Activated T-cell treated with anti-CD3 and anti-CD28 coated beads, Interleukin-2, amount 50 U/mL, for 24 hours (primary cell): ENCODE measurements around the gene COA5.
"Not testable (repeated sequence)": the region's sequence is repeated elsewhere in the genome, so short reads cannot be mapped to it uniquely, and the experiment has no call there.

Experiments used
- DNase-seq: peaks from one replicate; pipeline ENCODE4 v3.0.0-alpha.2; 2020
- H3K27ac Mint-ChIP-seq: 2 replicates; pipeline ENCODE4 v1.8.0; 2020; ENCODE audit warnings: mild to moderate bottlenecking, mixed read lengths
- H3K27me3 Mint-ChIP-seq: 2 replicates; pipeline ENCODE4 v1.8.0; 2020; ENCODE audit warnings: mixed read lengths
- H3K36me3 Mint-ChIP-seq: 2 replicates; pipeline ENCODE4 v1.8.0; 2020; ENCODE audit warnings: low read depth, mixed read lengths
- H3K4me1 Mint-ChIP-seq: 2 replicates; pipeline ENCODE4 v1.8.0; 2020; ENCODE audit warnings: low read depth, mixed read lengths
- H3K4me3 Mint-ChIP-seq: 2 replicates; pipeline ENCODE4 v1.8.0; 2020; ENCODE audit warnings: mild to moderate bottlenecking, moderate library complexity, mixed read lengths
- H3K9me3 Mint-ChIP-seq: 2 replicates; pipeline ENCODE4 v1.8.0; 2020; ENCODE audit warnings: mixed read lengths

The COA5 gene

GRCh38 chr2:98617149-98617548 lies 8.8 kb upstream of the COA5 start:
- no peak overlapping the region for H3K4me3 Mint-ChIP-seq
- H3K27ac Mint-ChIP-seq, result peak overlapping the region; percentile 83
- H3K27me3 Mint-ChIP-seq, result no peaks in the 10 kb centered on the region
- H3K9me3 Mint-ChIP-seq, result no peaks in the 10 kb centered on the region
- peaks cover 57% of the 10 kb centered on the region for H3K4me1 Mint-ChIP-seq
- peaks cover 91% of the 10 kb centered on the region for H3K36me3 Mint-ChIP-seq
- DNase-seq, result no peak

GRCh38 chr2:98615481-98615880 lies 7.2 kb upstream of the COA5 start:
- Mint-ChIP-seq H3K4me3 (no peak overlapping the region), H3K4me1 (peaks cover 61% of the 10 kb centered on the region), H3K27me3 (no peaks in the 10 kb centered on the region), H3K36me3 (peaks cover 91% of the 10 kb centered on the region), H3K27ac (peak overlapping the region; percentile 27), H3K9me3 (no peaks in the 10 kb centered on the region)
- no peak for DNase-seq

- peak overlapping the region; percentile 66 for H3K27ac Mint-ChIP-seq
- peaks cover 94% of the 10 kb centered on the region for H3K36me3 Mint-ChIP-seq
- no peaks in the 10 kb centered on the region for H3K27me3 Mint-ChIP-seq
- H3K4me1 Mint-ChIP-seq, result peaks cover 61% of the 10 kb centered on the region
- no peak for DNase-seq
- no peak overlapping the region for H3K4me3 Mint-ChIP-seq
- no peaks in the 10 kb centered on the region for H3K9me3 Mint-ChIP-seq
These were observed 5.9 kb upstream of the COA5 start for GRCh38 chr2:98614024-98614739.

GRCh38 chr2:98608962-98609604 lies 771 bp upstream of the COA5 start:
- peaks cover 85% of the 10 kb centered on the region for H3K36me3 Mint-ChIP-seq
- no peaks in the 10 kb centered on the region for H3K27me3 Mint-ChIP-seq
- H3K27ac Mint-ChIP-seq, result peak overlapping the region; percentile 96
- H3K9me3 Mint-ChIP-seq, result no peaks in the 10 kb centered on the region
- no peak for DNase-seq
- peak overlapping the region; percentile 91 for H3K4me3 Mint-ChIP-seq
- H3K4me1 Mint-ChIP-seq, result peaks cover 69% of the 10 kb centered on the region

GRCh38 chr2:98607741-98608115 lies 584 bp downstream of the COA5 start:
- peak overlapping the region; percentile 91 for H3K4me3 Mint-ChIP-seq
- H3K9me3 Mint-ChIP-seq, result no peaks in the 10 kb centered on the region
- peaks cover 64% of the 10 kb centered on the region for H3K4me1 Mint-ChIP-seq
- peak overlapping the region; percentile 96 for H3K27ac Mint-ChIP-seq
- peaks cover 85% of the 10 kb centered on the region for H3K36me3 Mint-ChIP-seq
- H3K27me3 Mint-ChIP-seq, result no peaks in the 10 kb centered on the region
- no peak for DNase-seq

- no peaks in the 10 kb centered on the region for H3K9me3 Mint-ChIP-seq
- DNase-seq, result no peak
- H3K36me3 Mint-ChIP-seq, result peaks cover 85% of the 10 kb centered on the region
- H3K4me1 Mint-ChIP-seq, result peaks cover 63% of the 10 kb centered on the region
- peak overlapping the region; percentile 91 for H3K4me3 Mint-ChIP-seq
- H3K27ac Mint-ChIP-seq, result peak overlapping the region; percentile 96
- no peaks in the 10 kb centered on the region for H3K27me3 Mint-ChIP-seq
These were observed 1.2 kb downstream of the COA5 start for GRCh38 chr2:98607104-98607503.

GRCh38 chr2:98606431-98606830 lies 1.9 kb downstream of the COA5 start:
- Mint-ChIP-seq H3K27me3 (no peaks in the 10 kb centered on the region), H3K36me3 (peaks cover 86% of the 10 kb centered on the region), H3K27ac (peak overlapping the region; percentile 96), H3K9me3 (no peaks in the 10 kb centered on the region), H3K4me3 (peak overlapping the region; percentile 91), H3K4me1 (peaks cover 59% of the 10 kb centered on the region)
- DNase-seq, result no peak

- peaks cover 45% of the 10 kb centered on the region for H3K4me1 Mint-ChIP-seq
- no peaks in the 10 kb centered on the region for H3K27me3 Mint-ChIP-seq
- H3K27ac Mint-ChIP-seq, result peak overlapping the region; percentile 96
- H3K36me3 Mint-ChIP-seq, result peaks cover 85% of the 10 kb centered on the region
- H3K4me3 Mint-ChIP-seq, result no peak overlapping the region
- no peaks in the 10 kb centered on the region for H3K9me3 Mint-ChIP-seq
- no peak for DNase-seq
These were observed 3.2 kb downstream of the COA5 start for GRCh38 chr2:98605076-98605475.

GRCh38 chr2:98604547-98604946 lies 3.8 kb downstream of the COA5 start:
- no peak for DNase-seq
- Mint-ChIP-seq H3K9me3 (no peaks in the 10 kb centered on the region), H3K27ac (peak overlapping the region; percentile 96), H3K27me3 (no peaks in the 10 kb centered on the region), H3K36me3 (peaks cover 85% of the 10 kb centered on the region), H3K4me1 (peaks cover 41% of the 10 kb centered on the region), H3K4me3 (no peak overlapping the region)

GRCh38 chr2:98601532-98602132 lies 6.7 kb downstream of the COA5 start:
- Mint-ChIP-seq H3K27me3 (no peaks in the 10 kb centered on the region), H3K4me3 (no peak overlapping the region), H3K27ac (peak overlapping the region; percentile 76), H3K36me3 (peaks cover 89% of the 10 kb centered on the region), H3K9me3 (no peaks in the 10 kb centered on the region), H3K4me1 (peaks cover 42% of the 10 kb centered on the region)
- DNase-seq, result no peak

GRCh38 chr2:98598781-98599428 lies 9.4 kb downstream of the COA5 start:
- Mint-ChIP-seq H3K4me3 (no peak overlapping the region), H3K9me3 (peaks cover 4% of the 10 kb centered on the region), H3K36me3 (peaks cover 91% of the 10 kb centered on the region), H3K27ac (peak overlapping the region; percentile 69), H3K27me3 (no peaks in the 10 kb centered on the region), H3K4me1 (peaks cover 20% of the 10 kb centered on the region)
- no peak for DNase-seq

- H3K36me3 Mint-ChIP-seq, result peaks cover 89% of the 10 kb centered on the region
- H3K4me1 Mint-ChIP-seq, result peaks cover 18% of the 10 kb centered on the region
- H3K4me3 Mint-ChIP-seq, H3K27me3 Mint-ChIP-seq, H3K9me3 Mint-ChIP-seq, DNase-seq: not testable (repeated sequence)
- peak overlapping the region; percentile 44 for H3K27ac Mint-ChIP-seq
These were observed 13.6 kb downstream of the COA5 start for GRCh38 chr2:98594665-98595064.

- H3K27ac Mint-ChIP-seq, result peak overlapping the region; percentile 73
- no peak for DNase-seq
- H3K4me3 Mint-ChIP-seq, result no peak overlapping the region
- peaks cover 89% of the 10 kb centered on the region for H3K36me3 Mint-ChIP-seq
- peaks cover 6% of the 10 kb centered on the region for H3K9me3 Mint-ChIP-seq
- H3K4me1 Mint-ChIP-seq, result peaks cover 14% of the 10 kb centered on the region
- H3K27me3 Mint-ChIP-seq, result no peaks in the 10 kb centered on the region
These were observed 15.7 kb downstream of the COA5 start for GRCh38 chr2:98592565-98592964.

GRCh38 chr2:98589489-98589888 lies 18.8 kb downstream of the COA5 start:
- Mint-ChIP-seq H3K27ac (peak overlapping the region; percentile 74), H3K27me3 (no peaks in the 10 kb centered on the region), H3K36me3 (peaks cover 91% of the 10 kb centered on the region), H3K4me1 (peaks cover 8% of the 10 kb centered on the region), H3K4me3 (no peak overlapping the region), H3K9me3 (peaks cover 4% of the 10 kb centered on the region)
- DNase-seq, result no peak
